HAP-1 (cell line): Measurements from ENCODE around the gene CABCOCO1.

ENCODE experiments used
- DNase-seq, 2 experiments: peaks; one replicate each; pipeline ENCODE4 v3.0.0-alpha.2; 2016 to 2020; ENCODE audit warnings: low spot score in 2 of 2
- H3K27me3 ChIP-seq: fragments of 250-450 bp; sonication (Bioruptor Pico); 2 replicates; pipeline ENCODE4 v1.5.1; 2020; ENCODE audit warnings: low read depth, mild to moderate bottlenecking, moderate library complexity
- H3K36me3 ChIP-seq: fragments of 250-450 bp; sonication (Bioruptor Pico); replicated peaks from 2 replicates; pipeline ENCODE4 v1.5.1; 2020; ENCODE audit warnings: mild to moderate bottlenecking
- H3K4me1 ChIP-seq: fragments of 250-450 bp; sonication (Bioruptor Pico); 2 replicates; pipeline ENCODE4 v1.5.1; 2020; ENCODE audit warnings: mild to moderate bottlenecking
- H3K4me3 ChIP-seq: fragments of 250-450 bp; sonication (Bioruptor Pico); 2 replicates; pipeline ENCODE4 v1.5.1; 2020; ENCODE audit warnings: mild to moderate bottlenecking, moderate library complexity
- H3K9me3 ChIP-seq: fragments of 250-450 bp; sonication (Bioruptor Pico); 2 replicates; pipeline ENCODE4 v1.5.1; 2020; ENCODE audit warnings: mild to moderate bottlenecking, moderate library complexity
- in situ Hi-C: fragments of 300-500 bp; cut with MboI; formaldehyde crosslinking; loops from 3 replicates; pipeline ENCODE4 v1.14.3; 2020; ENCODE audit warnings: low sequenced_read_pairs, inconsistent platforms, mixed read lengths

The CABCOCO1 gene

GRCh38 chr10:61742812-61743211 lies 80.1 kb downstream of the CABCOCO1 start:
- Histone ChIP-seq H3K9me3 (no peaks in the 10 kb centered on the region), H3K36me3 (no peaks in the 10 kb centered on the region), H3K27me3 (no peaks in the 10 kb centered on the region), H3K4me3 (no peak overlapping the region), H3K4me1 (no peaks in the 10 kb centered on the region; the same call in 1 of the 2 replicates)
- no peak for DNase-seq
- in situ Hi-C loops: loop anchor here (25.0 kb wide), 1 partner anchor 931 kb away; no protein-coding TSS in a partner anchor

DNA sequence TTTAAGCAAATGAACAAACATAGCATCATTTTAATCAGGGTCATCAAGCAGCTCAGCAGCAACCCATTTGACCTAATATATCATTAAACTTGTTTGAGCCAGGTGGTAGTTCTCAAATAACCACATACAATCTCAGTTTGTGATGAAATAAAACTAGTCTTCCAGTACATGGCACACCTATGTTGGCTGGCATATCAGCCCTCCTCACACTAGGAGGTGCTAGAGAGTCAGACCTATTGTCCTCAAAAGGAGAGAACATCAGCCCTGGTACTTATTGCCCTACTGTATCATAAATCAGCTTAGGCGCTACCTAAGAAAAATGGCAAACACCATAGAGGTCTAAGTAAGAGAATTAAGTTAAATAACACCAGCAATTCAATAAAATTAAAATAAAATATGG lies 81.7 kb downstream of the CABCOCO1 start:
- H3K4me3 ChIP-seq: no peak overlapping the region
- in situ Hi-C loops: loop anchor here (25.0 kb wide), 1 partner anchor 932 kb away; no protein-coding TSS in a partner anchor
- H3K4me1 ChIP-seq: no peaks in the 10 kb centered on the region; the same call in 1 of the 2 replicates
- no peaks in the 10 kb centered on the region for H3K27me3 ChIP-seq
- no peak for DNase-seq
- no peaks in the 10 kb centered on the region for H3K9me3 ChIP-seq
- no peaks in the 10 kb centered on the region for H3K36me3 ChIP-seq

DNA sequence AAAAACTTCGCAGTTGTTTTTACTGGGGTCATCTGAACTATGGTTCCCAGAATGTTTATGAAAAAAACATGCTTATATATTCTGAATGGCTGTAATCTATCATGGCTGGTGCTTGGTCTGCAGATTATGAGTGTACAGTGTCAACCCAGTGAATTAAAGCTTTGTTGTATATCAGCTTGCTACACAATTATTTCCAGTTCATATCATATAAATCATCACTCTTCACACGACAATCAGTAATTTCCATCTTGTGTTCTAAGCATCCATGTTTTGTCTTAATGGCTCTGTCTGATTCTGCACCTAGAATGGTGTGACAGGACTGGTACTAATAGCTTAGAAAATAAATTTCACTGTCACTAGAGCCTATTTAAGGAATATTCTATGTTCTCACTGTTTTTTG lies 83.6 kb downstream of the CABCOCO1 start:
- no peak for DNase-seq
- in situ Hi-C loops: loop anchor here (25.0 kb wide), 1 partner anchor 934 kb away; no protein-coding TSS in a partner anchor
- no peaks in the 10 kb centered on the region for H3K27me3 ChIP-seq
- peaks cover 3% of the 10 kb centered on the region for H3K4me1 ChIP-seq
- no peaks in the 10 kb centered on the region for H3K36me3 ChIP-seq
- H3K9me3 ChIP-seq: no peaks in the 10 kb centered on the region
- no peak overlapping the region for H3K4me3 ChIP-seq

GRCh38 chr10:61747307-61747706 lies 84.6 kb downstream of the CABCOCO1 start:
- H3K4me1 ChIP-seq: peaks cover 9% of the 10 kb centered on the region
- H3K27me3 ChIP-seq: no peaks in the 10 kb centered on the region
- no peaks in the 10 kb centered on the region for H3K36me3 ChIP-seq
- DNase-seq: no peak
- in situ Hi-C loops: loop anchor here (25.0 kb wide), 1 partner anchor 935 kb away; no protein-coding TSS in a partner anchor
- H3K4me3 ChIP-seq: no peak overlapping the region
- no peaks in the 10 kb centered on the region for H3K9me3 ChIP-seq

GRCh38 chr10:61749291-61749690 lies 86.6 kb downstream of the CABCOCO1 start:
- Histone ChIP-seq H3K4me1 (peaks cover 12% of the 10 kb centered on the region), H3K4me3 (no peak overlapping the region), H3K9me3 (no peaks in the 10 kb centered on the region), H3K27me3 (no peaks in the 10 kb centered on the region), H3K36me3 (no peaks in the 10 kb centered on the region)
- in situ Hi-C loops: loop anchor here (25.0 kb wide), 1 partner anchor 937 kb away; no protein-coding TSS in a partner anchor
- no peak for DNase-seq

- no peak overlapping the region for H3K4me3 ChIP-seq
- DNase-seq: peak; percentile 58 to 85
Measured at GRCh38 chr10:61750943-61751471, 88.3 kb downstream of the CABCOCO1 start.

GRCh38 chr10:61751599-61751998 lies 88.9 kb downstream of the CABCOCO1 start:
- Histone ChIP-seq H3K27me3 (no peaks in the 10 kb centered on the region), H3K4me1 (peaks cover 25% of the 10 kb centered on the region), H3K9me3 (no peaks in the 10 kb centered on the region), H3K36me3 (no peaks in the 10 kb centered on the region), H3K4me3 (no peak overlapping the region)
- in situ Hi-C loops: no loop called here
- no peak for DNase-seq

More at GRCh38 chr10:61750943-61751471, 88.3 kb downstream of the CABCOCO1 start:
- in situ Hi-C loops: no loop called here
- Histone ChIP-seq H3K4me1 (peaks cover 20% of the 10 kb centered on the region), H3K36me3 (no peaks in the 10 kb centered on the region), H3K27me3 (no peaks in the 10 kb centered on the region), H3K9me3 (no peaks in the 10 kb centered on the region)

- in situ Hi-C loops: no loop called here
- no peak overlapping the region for H3K4me3 ChIP-seq
- no peaks in the 10 kb centered on the region for H3K36me3 ChIP-seq
- H3K9me3 ChIP-seq: no peaks in the 10 kb centered on the region
- no peak for DNase-seq
- H3K4me1 ChIP-seq: peaks cover 26% of the 10 kb centered on the region
- H3K27me3 ChIP-seq: no peaks in the 10 kb centered on the region
Measured at GRCh38 chr10:61752111-61753011, 89.6 kb downstream of the CABCOCO1 start.

DNA sequence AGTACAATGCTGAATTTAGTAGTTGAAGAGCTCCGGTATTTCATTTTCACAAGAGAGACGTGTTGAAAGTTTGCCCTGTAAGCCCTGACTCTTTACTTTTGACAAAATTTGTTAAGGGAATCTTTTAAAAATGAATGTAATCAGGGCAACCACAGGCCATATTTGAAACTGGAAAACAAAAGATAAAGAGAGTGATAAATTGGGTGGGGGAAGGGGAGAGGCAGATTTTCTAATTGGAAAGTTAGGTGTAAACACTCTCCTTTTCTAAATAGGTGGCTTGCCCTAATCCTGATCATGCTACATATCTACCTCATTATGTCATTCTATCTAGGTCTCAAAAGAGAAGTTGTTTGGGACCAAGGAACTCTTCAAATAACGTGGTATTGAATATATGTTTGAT lies 90.7 kb downstream of the CABCOCO1 start:
- H3K4me1 ChIP-seq: peaks cover 26% of the 10 kb centered on the region
- in situ Hi-C loops: no loop called here
- no peaks in the 10 kb centered on the region for H3K27me3 ChIP-seq

DNA sequence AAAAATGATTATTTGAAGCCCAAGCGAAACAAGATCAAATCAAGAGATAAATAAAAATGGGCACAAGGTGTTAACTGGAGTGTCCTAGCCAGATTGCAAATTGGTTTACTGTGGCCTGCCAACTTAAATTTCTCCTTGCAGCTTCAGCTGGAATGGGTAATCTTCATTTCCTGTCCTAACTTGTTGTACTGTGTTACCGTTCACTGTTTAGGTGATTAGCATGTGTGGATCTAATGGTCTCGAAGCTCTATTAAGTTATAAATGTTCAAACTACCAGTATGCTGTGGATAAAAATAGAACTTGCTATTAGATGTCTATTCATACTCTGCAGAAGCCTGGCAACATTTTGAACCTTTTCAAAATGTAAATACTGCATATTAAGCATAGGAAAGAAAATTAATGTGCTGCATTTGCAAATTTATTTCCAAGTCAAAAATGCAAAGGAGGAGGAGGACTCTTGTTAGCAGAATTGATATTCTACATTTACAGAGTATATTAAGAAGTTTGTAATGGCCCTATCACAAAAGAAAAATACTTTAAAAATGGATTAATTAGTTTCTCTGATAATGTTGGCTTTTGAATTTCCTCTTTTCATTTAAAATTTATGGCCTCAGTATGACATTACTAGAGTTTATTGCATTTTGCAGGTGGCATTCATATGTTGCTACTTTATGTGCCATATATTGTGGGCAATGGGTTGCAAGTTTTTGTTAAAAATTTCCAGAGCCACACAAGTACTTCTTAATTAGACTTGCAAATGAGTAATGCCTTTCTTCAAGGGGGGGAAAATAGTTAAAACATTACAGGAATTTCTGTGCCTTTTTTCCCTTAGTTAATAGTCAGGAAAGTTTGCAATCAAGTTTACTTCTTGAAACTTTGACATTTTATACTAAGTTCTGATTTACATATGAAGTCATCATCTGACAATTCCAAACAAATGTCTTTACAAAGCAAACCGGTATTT lies 92.1 kb downstream of the CABCOCO1 start:
- peaks cover 26% of the 10 kb centered on the region for H3K4me1 ChIP-seq
- no peak overlapping the region for H3K4me3 ChIP-seq
- H3K36me3 ChIP-seq: no peaks in the 10 kb centered on the region
- no peaks in the 10 kb centered on the region for H3K27me3 ChIP-seq
- DNase-seq: no peak
- in situ Hi-C loops: no loop called here
- no peaks in the 10 kb centered on the region for H3K9me3 ChIP-seq

More for the DNA sequence above, 90.7 kb downstream of the CABCOCO1 start:
- no peak for DNase-seq
- Histone ChIP-seq H3K36me3 (no peaks in the 10 kb centered on the region), H3K4me3 (no peak overlapping the region), H3K9me3 (no peaks in the 10 kb centered on the region)

- H3K4me3 ChIP-seq: no peak overlapping the region
- no peaks in the 10 kb centered on the region for H3K27me3 ChIP-seq
- in situ Hi-C loops: no loop called here
- peaks cover 28% of the 10 kb centered on the region for H3K4me1 ChIP-seq
- no peaks in the 10 kb centered on the region for H3K36me3 ChIP-seq
- H3K9me3 ChIP-seq: no peaks in the 10 kb centered on the region
- no peak for DNase-seq
Measured at GRCh38 chr10:61757001-61757400, 94.3 kb downstream of the CABCOCO1 start.

DNA sequence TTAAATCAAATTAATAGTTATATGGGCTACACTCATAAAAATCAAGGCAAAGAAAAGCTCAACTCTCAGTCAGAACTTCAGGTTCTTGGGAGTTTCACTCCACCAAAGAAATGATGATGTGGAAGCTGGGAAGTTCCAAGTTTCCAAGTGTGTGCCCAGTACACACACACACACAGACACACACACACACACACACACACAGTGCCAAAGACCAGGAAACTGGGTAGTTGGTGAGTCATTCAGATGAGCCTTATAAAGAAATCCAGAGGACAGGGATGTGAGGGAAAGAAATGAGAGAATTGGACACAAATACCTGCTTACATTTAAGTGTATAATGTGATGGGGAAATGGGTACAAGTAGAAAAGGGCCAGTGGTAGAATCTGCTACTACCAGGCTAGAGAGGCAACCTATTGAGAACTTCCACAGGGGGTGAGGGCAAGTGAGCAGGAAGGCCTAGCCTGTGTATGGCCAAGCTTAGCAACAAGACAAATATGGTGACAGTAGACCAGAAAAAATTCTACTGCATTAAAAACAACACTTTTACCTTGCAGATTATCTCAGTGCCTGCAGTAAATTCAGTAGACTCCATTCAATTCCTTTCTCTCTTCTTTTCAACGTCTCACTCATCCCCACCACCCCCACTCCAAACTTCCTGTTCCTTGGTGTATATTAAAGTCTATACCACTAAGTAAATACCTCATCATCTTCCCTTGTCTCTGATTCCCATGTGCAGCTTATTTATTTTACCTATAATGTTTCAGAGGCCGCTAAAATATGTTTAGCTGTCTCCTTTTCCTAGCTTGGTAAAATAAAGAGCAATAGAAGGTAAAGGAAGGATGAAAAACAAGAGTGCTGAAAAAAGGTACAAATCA lies 95.0 kb downstream of the CABCOCO1 start:
- H3K36me3 ChIP-seq: no peaks in the 10 kb centered on the region
- peaks cover 25% of the 10 kb centered on the region for H3K4me1 ChIP-seq
- H3K27me3 ChIP-seq: no peaks in the 10 kb centered on the region
- H3K4me3 ChIP-seq: no peak overlapping the region
- no peaks in the 10 kb centered on the region for H3K9me3 ChIP-seq
- in situ Hi-C loops: no loop called here
- DNase-seq: no peak
